ENCODE data around the gene SLC24A5. TPM values are rescaled to one million over a fixed set of nuclear protein-coding genes. Genes with fewer than 3 reads are reported as not detected.
A peak's percentile ranks its signal among the peaks of the same experiment; 100 is the strongest.

SLC24A5 gene
- total RNA-seq, 1 donor = not detected

- TF ChIP-seq, protein P1, sequence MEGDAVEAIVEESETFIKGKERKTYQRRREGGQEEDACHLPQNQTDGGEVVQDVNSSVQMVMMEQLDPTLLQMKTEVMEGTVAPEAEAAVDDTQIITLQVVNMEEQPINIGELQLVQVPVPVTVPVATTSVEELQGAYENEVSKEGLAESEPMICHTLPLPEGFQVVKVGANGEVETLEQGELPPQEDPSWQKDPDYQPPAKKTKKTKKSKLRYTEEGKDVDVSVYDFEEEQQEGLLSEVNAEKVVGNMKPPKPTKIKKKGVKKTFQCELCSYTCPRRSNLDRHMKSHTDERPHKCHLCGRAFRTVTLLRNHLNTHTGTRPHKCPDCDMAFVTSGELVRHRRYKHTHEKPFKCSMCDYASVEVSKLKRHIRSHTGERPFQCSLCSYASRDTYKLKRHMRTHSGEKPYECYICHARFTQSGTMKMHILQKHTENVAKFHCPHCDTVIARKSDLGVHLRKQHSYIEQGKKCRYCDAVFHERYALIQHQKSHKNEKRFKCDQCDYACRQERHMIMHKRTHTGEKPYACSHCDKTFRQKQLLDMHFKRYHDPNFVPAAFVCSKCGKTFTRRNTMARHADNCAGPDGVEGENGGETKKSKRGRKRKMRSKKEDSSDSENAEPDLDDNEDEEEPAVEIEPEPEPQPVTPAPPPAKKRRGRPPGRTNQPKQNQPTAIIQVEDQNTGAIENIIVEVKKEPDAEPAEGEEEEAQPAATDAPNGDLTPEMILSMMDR (IDR thresholded peaks at IDR 0.05; ENCODE audit: extremely low read depth, low read depth, low read length) = no peak
These were observed 56.2 kb downstream of the SLC24A5 start for GRCh38 chr15:48176957-48177356.

GRCh38 chr15:48177383-48177765 is 56.6 kb downstream of the SLC24A5 start:
- peak; percentile 70 for DNase-seq (ENCODE audit: insufficient read length, low spot score, missing footprints)
- TF ChIP-seq, protein P1 (IDR thresholded peaks at IDR 0.05; ENCODE audit: extremely low read depth, low read depth, low read length) = no peak
- no peaks in the 10 kb centered on the region for H3K9me3 ChIP-seq (ENCODE audit: low read depth, low read length)
- peak overlapping the region; percentile 75 for H2AFZ ChIP-seq (ENCODE audit: low read length)
- no peaks in the 10 kb centered on the region for H3K27me3 ChIP-seq (ENCODE audit: insufficient read depth, low read length)
- no peaks in the 10 kb centered on the region for H3K4me1 ChIP-seq (ENCODE audit: insufficient read depth, low read length)
- peak overlapping the region; percentile 38 for H3K27ac ChIP-seq (ENCODE audit: low read depth, low read length)
- peak overlapping the region; percentile 78 for H3K4me3 ChIP-seq (ENCODE audit: insufficient read depth, low read length)
- no peaks in the 10 kb centered on the region for H4K20me1 ChIP-seq (ENCODE audit: insufficient read depth, low read length)
- peak overlapping the region; percentile 71 for H3K4me2 ChIP-seq (ENCODE audit: insufficient read depth, low read length)
- H3K36me3 ChIP-seq (ENCODE audit: insufficient read depth, low read length) = no peaks in the 10 kb centered on the region
- peaks cover 36% of the 10 kb centered on the region for H3K79me2 ChIP-seq (ENCODE audit: insufficient read depth, low read length)

More at GRCh38 chr15:48176957-48177356, 56.2 kb downstream of the SLC24A5 start:
- H4K20me1 ChIP-seq (ENCODE audit: insufficient read depth, low read length) = no peaks in the 10 kb centered on the region
- no peak for DNase-seq (ENCODE audit: insufficient read length, low spot score, missing footprints)
- no peaks in the 10 kb centered on the region for H3K4me1 ChIP-seq (ENCODE audit: insufficient read depth, low read length)
- peak overlapping the region; percentile 78 for H3K4me3 ChIP-seq (ENCODE audit: insufficient read depth, low read length)
- peaks cover 37% of the 10 kb centered on the region for H3K79me2 ChIP-seq (ENCODE audit: insufficient read depth, low read length)
- H2AFZ ChIP-seq (ENCODE audit: low read length) = peak overlapping the region; percentile 75
- H3K36me3 ChIP-seq (ENCODE audit: insufficient read depth, low read length) = no peaks in the 10 kb centered on the region
- peak overlapping the region; percentile 71 for H3K4me2 ChIP-seq (ENCODE audit: insufficient read depth, low read length)
- H3K27me3 ChIP-seq (ENCODE audit: insufficient read depth, low read length) = no peaks in the 10 kb centered on the region
- no peaks in the 10 kb centered on the region for H3K9me3 ChIP-seq (ENCODE audit: low read depth, low read length)
- peak overlapping the region; percentile 38 for H3K27ac ChIP-seq (ENCODE audit: low read depth, low read length)

DNA sequence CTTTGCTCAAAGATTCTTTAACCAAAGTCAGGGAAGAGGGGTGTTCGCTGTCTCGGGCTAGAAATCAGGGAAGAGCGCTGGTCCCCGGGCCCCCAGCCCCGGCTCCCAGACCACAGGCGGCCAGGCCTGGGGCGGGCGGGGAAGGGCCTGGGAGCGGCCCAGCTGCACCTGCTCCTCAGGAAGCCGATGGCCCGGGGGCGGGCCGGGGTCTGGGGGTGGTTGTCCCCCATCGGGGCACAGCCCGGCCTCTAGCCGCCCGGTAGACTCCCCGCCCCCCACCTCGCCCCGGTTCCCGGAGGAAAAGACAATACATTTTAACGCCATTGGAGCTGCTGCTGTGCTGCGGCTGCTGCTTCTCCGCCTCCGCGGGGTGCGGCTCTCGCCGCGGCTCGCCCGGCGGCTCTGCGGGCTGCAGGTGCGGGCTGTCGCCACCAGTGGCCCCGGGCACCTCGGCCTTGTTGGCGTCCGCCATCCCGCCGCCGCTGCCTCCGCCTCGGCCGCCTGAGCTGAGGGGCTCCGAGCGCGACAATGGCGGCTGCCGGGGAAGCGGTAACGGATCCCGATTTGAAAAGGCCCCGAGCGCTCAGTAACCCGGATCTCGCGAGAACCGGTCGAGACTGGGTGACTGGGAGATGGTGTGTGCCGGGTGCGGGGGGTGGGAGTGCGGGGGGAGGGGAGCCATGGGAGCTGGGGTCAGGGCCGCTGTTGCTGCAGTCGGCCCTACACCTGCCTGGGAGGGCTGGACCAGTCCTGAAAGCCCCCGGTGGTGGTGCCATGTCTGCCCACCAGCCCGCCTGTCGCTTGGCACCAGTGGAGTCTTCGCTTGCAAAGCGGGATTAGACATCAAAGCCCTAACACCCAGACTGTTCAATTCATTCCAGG is 57.2 kb downstream of the SLC24A5 start, which contains the start of gene MYEF2:
TSS of gene MYEF2 (minus strand) at position 530 of the 882 bp plus-strand sequence. CDS start at position 472, 58 bp downstream.
- Histone ChIP-seq H3K79me2 (ENCODE audit: insufficient read depth, low read length) (peaks cover 30% of the 10 kb centered on the region), H2AFZ (ENCODE audit: low read length) (peak within 1 kb of the TSS; percentile 92), H3K4me1 (ENCODE audit: insufficient read depth, low read length) (no peaks in the 10 kb centered on the region), H3K9me3 (ENCODE audit: low read depth, low read length) (no peaks in the 10 kb centered on the region), H3K36me3 (ENCODE audit: insufficient read depth, low read length) (no peaks in the 10 kb centered on the region), H4K20me1 (ENCODE audit: insufficient read depth, low read length) (no peaks in the 10 kb centered on the region), H3K27ac (ENCODE audit: low read depth, low read length) (peak within 1 kb of the TSS; percentile 38), H3K4me3 (ENCODE audit: insufficient read depth, low read length) (peak within 1 kb of the TSS; percentile 78), H3K27me3 (ENCODE audit: insufficient read depth, low read length) (no peaks in the 10 kb centered on the region), H3K4me2 (ENCODE audit: insufficient read depth, low read length) (peak within 1 kb of the TSS; percentile 71)
- TF ChIP-seq, protein P1 (IDR thresholded peaks at IDR 0.05; ENCODE audit: extremely low read depth, low read depth, low read length) = no peak
- DNase-seq (ENCODE audit: insufficient read length, low spot score, missing footprints) = peak; percentile 91

- Histone ChIP-seq H2AFZ (ENCODE audit: low read length) (peak overlapping the region; percentile 92), H3K4me2 (ENCODE audit: insufficient read depth, low read length) (peak overlapping the region; percentile 71), H3K27me3 (ENCODE audit: insufficient read depth, low read length) (no peaks in the 10 kb centered on the region), H3K4me1 (ENCODE audit: insufficient read depth, low read length) (no peaks in the 10 kb centered on the region), H3K4me3 (ENCODE audit: insufficient read depth, low read length) (peak overlapping the region; percentile 78), H3K36me3 (ENCODE audit: insufficient read depth, low read length) (no peaks in the 10 kb centered on the region), H3K9me3 (ENCODE audit: low read depth, low read length) (no peaks in the 10 kb centered on the region), H3K27ac (ENCODE audit: low read depth, low read length) (no peak overlapping the region), H4K20me1 (ENCODE audit: insufficient read depth, low read length) (no peaks in the 10 kb centered on the region), H3K79me2 (ENCODE audit: insufficient read depth, low read length) (peaks cover 26% of the 10 kb centered on the region)
- TF ChIP-seq, protein P1 (IDR thresholded peaks at IDR 0.05; ENCODE audit: extremely low read depth, low read depth, low read length) = no peak
- DNase-seq (ENCODE audit: insufficient read length, low spot score, missing footprints) = no peak
These were observed 57.8 kb downstream of the SLC24A5 start for GRCh38 chr15:48178648-48178931.

Data from osteoblast (primary cell).